Hematopoietic multipotent progenitor cell treated with erythropoietin and hydrocortisone succinate and interleukin-3 and kit ligand, for 4 days (in vitro differentiated cells): Measurements from ENCODE around the gene EFCAB12.
"Not testable (repeated sequence)": the region's sequence is repeated elsewhere in the genome, so short reads cannot be mapped to it uniquely, and the experiment has no call there.

Experiments used
- DNase-seq: peaks from one replicate; pipeline ENCODE4 v3.0.0-alpha.2; 2015

The EFCAB12 gene

DNA sequence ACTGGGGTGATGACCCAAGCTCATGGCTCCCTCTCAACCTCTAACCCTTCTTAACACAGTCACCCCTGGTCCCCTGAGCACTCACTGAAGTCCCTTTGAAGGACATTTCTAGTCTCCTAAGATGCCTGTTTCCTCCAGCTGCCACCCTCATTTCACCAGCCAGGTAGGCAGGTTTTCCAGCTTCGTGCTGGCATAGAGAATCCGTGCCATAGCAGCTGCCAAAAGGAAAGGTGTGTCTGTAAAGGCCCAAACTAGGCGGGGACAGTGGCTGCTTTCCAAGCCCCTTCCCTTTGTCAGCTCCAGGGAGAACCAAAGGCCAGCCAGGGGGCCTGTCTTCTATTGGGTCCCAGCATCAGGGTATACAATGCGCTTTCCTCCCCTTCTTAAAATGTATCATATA lies 36.9 kb downstream of the EFCAB12 start:
- not testable (repeated sequence) for DNase-seq

DNA sequence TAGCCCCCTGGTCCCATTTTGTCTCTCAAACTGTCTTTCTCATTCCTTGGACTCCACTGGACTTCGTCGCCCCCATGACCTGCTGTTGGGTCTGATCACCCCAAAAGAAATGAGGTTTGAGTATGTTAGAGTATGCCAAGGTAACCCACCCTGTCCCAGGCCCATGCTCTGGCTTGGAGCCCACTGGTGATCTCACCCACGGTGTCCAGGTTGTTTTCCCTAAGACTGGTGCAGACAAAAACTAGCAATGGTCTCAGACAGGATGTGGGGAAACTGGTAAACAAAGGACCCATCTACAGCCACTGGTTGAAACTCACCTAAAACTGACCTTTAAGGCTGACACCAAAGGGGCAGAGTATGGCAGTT lies 38.9 kb downstream of the EFCAB12 start:
- DNase-seq = no peak

DNA sequence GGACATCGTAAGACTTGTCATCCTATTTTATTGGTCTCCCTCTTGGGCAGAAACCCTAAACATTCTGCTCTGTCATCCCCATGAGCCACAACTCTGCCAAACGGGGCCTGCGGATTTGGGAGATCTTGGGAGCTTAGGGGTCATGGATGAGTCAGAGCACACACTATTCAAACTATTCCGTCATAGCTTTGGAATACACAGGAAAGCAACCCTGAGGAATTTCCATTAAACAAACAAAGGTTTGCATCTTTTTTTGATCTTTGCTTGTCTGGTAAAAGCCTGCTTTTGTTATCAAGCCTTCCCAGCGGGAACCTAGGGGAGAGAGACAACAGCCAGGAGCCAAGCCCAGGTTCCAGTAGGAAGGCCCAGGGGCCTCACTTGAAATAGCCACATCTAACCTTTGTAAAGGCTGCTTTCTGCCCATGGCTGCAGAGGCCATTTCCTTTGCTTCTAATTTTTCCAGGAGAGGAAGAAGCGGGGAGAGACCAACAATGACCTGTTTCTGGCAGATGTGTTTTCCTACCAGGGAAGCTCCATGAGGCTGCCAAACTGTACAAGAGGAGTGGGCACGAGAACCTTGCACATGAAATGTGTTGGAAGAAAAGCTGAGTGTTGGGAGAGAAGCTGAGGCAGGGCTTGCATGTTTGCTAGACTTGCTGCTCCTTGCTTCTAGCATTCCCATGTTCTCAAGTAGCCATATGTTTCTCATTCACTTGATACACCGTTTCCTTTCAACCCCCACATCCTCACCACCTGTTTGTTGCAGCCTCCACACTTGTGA lies 39.5 kb downstream of the EFCAB12 start:
- not testable (repeated sequence) for DNase-seq

DNA sequence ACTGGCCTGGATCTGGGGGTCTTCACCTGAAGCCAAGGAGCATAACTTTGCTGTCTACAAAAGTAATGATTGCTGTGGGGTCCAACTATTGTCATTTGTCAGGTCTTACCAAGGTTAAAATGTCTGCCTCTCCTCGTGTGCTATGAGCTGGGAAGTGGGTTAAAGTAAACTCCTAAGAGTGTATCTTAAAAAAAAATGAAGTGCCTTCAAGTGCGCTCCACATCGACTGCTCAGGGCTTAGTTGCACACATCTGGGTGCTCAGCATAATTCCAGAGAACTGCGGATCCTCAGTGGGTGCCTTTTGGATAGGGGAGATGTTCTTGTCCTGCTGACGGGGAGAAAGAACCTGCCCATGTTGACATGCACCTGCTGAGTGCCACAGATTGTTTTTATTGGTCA lies 40.9 kb downstream of the EFCAB12 start:
- no peak for DNase-seq

DNA sequence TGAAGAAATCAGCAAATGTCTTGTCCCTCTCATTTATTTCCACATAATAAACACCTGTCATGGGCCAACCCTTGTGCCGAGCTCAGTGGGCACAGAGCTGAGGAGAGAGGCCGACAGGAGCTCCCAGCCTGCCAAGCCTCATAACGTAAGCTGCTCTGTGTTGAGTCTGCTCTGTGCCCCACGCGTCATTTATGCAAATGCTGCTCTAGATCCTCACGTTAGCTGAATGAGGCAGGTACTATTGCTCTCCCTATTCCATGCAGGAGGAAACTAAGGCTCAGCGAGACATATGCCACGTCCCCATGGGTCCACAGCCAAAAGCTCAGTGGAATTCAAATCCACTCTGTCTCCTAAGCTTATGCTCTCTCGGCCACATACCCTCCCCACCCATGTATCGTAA lies 41.5 kb downstream of the EFCAB12 start:
- no peak for DNase-seq

DNA sequence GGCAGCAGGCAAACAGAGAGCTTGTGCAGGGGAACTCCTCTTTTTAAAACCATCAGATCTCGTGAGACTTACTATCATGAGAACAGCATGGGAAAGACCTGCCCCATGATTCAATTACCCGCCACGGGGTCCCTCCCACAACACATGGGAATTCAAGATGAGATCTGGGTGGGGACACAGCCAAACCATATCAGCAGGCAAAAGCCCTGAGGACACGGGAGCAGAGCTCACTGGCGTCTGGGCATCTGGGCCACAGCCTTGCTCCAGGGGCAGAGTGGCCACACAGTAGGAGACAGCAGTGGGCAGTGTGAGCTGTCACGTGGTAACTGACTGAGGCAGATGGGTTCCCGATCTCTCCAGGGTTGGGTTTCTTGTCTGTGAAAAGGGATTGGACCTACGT lies 42.9 kb downstream of the EFCAB12 start:
- DNase-seq = peak; percentile 74

DNA sequence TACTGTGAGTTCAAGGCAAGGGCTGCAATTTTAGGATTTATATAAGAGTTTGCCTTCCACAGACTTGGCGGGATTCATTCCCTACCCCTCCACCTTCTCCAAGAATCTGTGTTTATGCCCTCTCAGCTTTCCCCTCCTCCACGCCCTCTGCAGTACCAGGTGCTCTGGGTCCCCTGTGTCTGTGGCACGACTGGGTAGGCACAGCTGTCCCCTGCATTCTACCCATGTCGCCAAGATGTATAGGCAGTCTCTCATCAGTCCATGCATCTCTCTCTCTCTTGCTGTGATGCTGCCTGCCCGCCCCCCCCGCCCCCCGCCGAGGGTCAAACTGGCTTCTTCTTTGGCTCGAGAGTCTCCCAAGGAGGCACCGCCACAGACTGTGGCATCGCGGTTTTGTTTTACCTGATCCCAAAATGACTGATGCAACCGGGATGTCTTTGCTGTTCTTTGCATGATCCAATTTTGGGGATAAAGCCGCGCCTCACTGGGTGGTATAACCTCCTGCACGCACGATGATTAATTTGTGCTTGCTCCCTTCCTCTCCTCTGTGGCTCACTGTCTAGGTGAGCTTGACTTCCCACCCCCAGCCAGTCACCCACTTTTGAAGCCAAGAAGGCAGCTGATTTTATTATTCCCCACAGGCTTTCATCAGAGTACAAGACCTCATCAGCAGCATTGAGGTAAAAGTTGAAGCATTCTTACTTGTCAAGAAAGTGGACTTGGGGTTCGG lies 43.7 kb downstream of the EFCAB12 start:
- no peak for DNase-seq

DNA sequence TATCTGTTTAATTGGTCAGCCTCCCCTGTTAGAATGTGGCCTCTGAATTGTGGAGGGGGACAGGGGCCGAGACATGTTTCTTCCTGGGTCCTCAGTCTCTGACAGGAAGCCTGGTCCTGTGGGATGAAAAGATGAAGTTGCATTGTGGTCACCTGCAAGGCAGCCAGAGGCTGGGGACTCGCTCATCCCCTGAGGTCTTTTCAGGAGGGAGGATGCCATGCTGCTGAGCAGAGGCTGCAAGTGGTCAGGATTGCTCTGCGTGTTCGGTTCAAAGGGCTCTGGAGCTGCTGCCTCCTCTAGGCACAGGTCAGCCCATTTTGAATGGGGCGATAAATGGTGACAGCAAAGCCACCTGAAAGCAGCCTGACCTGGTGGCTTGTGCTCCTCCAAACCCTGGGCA lies 44.3 kb downstream of the EFCAB12 start:
- DNase-seq = not testable (repeated sequence)

DNA sequence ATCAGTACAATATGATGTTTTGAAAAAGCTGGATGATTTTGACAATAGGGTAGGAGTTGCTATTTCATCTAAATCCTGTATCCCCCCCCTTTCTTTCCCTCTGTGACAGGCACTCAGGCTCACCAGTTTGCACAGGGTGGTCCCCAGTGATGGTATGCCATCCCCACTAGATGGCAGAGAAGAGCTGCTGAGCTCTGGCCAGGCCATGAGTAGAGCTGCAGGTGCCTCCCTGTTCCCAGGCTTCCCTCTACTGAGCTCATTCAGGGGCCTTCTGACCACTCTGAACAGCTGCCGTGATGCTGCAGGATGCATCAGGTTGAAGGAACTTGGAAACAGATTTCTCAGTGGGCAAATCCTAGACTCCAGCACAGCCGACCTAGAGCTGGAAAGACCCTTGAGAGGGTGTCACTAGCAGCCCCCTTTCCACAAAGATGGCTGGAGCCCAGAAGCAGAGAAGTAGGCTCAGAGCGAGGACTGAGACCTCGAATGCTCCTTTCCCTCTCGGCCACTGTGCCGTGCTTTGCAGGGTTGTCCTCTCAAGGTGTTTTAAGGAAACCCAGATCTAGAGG lies 45.1 kb downstream of the EFCAB12 start:
- peak; percentile 87 for DNase-seq

DNA sequence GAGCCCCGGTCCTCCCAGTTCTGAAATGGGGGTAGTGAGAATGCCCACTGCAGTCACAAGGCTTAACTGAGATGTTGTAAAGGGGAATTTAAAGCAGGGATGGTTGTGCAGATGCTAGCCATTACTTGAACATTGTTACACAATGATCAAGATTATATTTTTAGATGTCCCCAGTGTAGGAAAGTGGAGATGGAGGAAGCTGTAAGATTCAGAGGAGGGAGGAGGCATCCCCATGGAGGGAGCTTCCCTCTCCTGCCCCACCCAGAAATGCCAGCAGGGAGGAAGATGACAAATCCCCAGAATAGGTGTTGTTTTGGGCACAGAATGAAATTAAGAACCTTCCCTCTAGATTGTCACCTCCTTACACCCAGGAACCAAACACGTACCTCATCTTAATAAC lies 46.1 kb downstream of the EFCAB12 start:
- no peak for DNase-seq

DNA sequence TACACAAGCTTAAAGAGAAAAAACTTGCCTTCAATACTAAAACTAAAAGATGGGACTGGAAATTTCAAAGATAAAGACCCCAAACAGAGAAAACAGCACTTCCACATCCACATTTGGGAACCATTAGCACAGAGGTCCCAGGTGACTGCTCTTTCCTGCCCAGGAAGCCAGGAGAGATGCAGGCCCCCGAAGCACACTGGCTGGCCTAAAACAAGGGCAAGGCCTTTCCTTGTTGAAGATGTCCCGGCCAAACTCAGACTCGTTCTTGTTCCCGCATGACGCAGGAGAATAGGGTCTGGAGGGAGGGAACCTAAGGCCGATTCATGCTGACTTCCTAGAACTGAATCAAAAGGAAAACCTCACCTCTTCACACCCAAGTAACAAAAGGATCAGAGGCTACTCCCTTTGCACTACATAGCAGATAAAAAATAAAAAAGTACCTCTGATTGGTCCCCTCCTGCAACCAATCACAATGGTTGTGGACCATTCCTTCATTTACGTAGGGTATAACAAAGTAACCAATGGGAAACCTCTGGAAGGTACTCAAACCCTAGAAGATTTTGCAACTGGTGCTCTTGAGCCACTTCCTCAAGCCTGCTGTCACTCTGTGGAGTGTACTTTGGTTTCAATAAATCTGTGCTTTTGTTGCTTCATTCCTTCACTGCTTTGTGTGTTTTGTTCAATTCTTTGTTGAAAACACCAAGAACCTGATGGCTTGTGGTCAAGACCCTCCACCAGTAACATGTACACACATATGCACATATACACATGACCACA lies 48.7 kb downstream of the EFCAB12 start:
- no peak for DNase-seq

DNA sequence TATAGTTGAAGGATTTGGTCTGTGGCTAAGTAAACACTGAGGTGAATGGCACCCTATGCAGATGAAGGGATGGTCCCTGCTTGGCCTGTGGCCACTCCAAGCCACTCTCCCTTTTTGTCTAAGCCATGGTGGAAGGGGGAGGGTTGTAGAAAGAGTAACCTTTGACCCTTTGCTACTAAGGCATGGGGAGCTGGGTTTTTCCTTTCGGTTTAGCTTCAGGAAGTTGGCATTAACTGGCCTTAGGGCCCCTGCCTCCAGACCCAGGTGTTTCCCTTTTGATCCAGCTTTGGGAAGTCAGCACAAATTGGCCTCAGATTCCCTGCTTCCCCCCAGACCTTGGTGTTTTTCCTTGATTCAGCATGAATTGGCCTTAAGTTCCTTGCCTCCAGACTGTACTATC lies 49.5 kb downstream of the EFCAB12 start:
- DNase-seq = no peak

DNA sequence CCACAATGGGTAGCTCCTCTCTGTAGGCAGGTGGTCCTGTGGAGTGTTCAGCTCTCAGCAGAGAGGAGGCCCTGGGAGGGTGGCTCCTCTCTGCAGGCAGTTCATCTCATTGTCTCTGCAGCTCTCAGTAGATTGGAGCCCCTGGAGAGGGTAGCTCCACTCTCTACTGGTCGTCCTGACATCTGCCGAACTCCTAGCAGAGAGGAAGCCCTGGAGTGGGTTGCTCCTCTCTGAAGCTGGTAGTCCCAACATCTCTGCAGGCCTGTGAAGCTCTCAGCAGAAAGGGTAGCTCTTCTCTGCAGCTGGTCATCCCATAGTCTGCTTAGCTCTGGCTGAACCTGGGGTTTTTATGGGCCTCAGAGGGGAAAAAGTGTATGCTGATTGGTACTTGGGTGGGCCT lies 50.8 kb downstream of the EFCAB12 start:
- no peak for DNase-seq

DNA sequence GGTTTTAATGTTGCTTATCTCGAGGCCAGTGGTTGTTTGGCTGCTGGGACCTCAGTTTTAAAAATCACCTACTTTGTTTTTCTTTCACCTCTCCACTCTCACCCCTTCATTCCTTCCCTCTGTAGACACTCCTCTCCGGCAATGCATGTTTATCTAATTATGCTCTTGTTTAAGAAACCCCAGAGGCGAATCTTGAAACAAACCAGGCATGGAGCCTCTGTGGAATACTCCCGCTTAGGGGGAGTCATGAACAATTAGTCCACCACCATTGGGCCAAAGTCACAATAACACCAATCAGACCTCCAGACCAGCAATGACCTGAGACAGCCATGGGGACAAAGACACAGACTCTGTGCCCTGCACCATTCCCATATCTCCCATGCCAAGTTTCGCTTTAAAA lies 53.3 kb downstream of the EFCAB12 start:
- DNase-seq = no peak

DNA sequence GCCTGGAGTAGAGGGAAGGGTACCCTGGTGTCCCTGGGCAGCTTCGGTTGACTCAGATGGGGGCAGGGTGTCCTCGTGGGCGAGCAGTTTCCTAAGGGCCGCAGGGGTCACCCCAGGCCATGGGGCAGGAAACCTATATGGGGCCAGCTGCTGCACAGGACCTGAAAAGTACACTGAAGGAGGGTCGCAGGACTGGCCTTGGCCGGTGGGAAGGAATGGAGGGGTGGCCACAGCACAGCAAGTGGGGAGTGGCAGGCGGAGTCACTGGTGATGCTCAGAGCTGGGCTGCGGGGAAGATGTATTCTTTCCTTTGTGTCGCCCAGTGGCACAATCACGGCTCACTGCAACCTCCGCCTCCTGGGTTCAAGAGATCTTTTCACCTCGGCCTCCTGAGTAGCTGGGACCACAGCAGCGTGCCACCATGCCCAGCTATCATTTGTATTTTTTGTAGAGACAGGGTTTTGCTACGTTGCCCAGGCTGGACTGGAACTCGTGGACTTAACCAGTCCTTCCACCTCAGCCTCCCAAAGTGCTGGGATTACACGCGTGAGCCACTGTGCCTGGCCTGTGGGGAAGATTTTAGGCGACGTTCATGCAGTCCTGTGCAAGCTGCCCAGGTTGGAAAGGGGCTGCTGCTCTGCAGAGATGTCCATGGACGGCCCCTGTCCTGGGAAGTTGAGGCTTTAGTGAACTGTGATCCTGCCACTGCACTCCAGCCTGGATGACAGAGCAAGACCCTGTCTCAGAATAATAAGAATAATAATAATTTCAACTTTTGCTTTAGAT lies 57.2 kb downstream of the EFCAB12 start:
- DNase-seq = no peak

DNA sequence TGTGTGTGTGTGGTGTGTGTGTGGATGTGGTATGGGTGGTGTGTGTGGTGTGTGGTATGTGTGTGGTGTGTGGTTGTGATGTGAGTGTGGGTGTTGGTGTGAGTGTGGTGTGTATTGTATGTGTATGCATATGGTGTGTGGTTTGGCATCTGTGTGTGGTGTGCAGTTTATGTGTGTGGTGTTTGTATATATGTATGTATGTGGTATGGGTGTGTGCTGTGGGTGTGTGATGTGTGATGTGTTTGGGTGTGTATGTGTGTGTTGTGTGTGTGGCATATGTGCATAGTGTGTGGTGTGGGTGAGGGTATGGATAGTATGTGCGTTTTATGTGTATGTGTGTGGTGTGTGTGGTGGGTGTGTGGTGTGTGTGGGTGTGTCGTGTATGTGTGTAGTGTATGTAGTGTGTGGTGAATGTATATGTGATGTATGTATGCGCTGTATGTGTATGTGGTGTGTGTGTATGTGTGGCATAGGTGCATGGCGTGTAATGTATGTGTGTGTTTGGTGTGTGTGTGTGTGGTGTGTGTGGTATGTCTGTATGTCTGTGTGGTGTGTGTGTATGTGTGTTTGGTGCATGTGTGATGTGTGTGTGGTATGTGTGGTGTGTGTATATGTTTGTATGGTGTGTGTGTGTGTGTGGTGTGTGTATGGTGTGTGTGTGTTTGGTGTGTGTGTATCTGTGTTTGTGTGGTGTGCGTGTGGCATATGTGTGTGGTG lies 58.0 kb downstream of the EFCAB12 start:
- no peak for DNase-seq

DNA sequence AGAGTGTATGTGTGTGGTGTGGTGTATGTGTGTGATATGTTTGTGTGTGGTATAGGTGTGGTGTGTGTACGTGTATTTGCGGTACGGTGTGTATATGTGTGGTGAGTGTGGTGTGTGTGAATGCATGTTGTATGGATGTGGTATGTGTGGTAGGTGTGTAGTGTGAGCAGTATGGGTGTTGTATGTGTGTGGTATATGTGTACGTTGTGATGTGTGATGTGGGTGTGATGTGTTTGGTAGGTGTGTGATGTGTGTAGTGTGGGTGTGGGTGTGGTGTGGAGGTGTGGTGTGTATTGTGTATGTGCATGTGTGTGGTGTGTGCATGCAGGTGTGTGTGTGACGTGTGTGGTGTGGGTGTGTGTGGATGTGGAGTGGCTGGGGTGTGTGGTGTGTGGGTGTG lies 58.7 kb downstream of the EFCAB12 start:
- no peak for DNase-seq

DNA sequence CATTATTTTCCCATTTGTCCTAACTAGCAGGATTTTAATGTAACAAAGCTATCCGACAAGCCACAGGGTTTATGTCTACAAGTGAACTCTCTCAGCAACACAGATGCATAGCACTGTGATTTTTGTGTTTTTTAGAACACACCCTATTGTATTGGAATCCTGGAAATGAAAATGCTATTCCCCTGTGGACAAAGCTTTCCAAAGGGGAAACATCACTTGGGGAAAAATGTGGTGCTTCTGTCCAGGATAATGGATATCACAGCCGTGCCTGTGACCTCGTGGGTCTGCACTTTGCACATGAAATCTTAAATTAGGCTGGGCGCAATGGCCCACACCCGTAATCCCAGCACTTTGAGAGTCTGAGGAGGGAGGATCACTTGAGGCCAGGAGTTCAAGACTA lies 60.6 kb downstream of the EFCAB12 start:
- DNase-seq = no peak

DNA sequence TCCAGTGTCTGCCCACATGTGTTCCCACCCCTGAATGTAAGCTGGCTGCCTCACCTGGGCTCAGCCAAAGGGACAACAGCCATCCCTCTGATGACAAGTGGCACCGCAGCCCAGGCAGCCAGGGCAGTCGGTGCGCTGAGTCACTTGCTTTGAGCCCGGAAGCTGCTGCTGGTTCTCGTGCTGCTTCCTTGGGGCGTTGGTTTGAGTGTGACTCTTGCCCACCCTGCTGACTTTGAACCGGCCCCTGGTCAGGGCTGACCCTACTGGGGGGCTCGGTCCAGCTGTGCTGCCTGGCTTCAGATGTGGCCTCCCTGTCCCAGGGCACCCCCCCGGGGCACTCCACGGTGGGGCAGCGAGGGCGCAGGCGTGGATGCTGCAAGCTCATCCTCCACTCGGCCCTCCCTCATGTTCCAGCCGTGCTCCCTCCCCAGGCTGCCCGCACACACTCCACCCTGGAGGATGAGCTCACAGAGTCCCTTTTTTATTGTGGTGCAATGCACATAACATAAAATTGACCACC lies 62.1 kb downstream of the EFCAB12 start:
- DNase-seq = no peak

DNA sequence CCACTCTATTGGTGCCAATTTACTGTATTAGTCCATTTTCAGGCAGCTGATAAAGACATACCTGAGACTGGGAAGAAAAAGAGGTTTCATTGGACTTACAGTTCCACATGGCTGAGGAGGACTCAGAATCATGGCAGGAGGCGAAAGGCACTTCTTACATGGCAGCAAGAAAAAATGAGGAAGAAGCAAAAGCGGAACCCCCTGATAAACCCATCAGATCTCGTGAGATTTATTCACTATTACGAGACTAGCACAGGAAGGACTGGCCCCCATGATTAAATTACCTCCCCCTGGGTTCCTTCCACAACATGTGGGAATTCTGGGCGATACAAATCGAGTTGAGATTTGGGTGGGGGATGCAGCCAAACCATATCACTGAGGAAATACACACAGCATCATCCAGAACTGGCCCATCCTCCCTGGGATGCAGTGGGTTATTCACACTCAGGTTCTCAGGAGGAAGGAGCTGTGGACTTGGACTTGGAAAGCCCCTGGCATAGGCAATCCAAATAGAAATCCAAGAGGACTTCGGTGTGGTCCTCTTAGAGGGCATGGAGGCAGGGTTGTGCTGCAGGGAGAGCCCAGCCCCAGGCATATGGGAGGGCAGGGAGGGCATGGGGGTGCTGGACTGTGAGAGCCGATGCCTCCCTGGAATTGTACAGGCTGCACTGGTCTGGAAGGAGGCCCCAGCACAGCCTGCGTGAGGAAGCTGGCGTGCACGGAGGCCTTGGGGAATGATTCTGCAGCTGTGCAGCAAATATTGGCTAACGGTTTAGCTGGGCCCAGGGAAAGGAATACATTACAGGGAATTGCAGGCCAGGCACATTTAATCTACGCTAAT lies 62.9 kb downstream of the EFCAB12 start:
- DNase-seq = peak; percentile 67

DNA sequence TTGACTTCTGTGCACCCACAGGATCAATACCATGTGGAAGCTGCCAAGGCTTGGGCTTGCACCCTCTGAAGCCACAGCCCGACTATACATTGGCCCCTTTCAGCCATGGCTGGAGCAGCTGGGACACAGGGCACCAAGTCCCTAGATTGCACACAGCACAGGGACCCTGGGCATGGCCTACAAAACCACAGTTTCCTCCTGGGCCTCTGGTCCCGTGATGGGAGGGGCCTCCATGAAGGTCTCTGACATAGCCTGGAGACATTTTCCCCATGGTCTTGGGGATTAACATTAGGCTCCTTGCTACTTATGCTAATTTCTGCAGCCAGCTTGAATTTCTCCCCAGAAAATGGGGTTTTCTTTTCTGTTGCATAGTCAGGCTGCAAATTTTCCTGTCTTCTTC lies 63.6 kb downstream of the EFCAB12 start:
- DNase-seq = peak; percentile 70
